GOT3 (cell line): ENCODE data around the gene CXCL11.
A peak's percentile ranks its signal among the peaks of the same experiment; 100 is the strongest.
"Not testable (repeated sequence)": the region's sequence is repeated elsewhere in the genome, so short reads cannot be mapped to it uniquely, and the experiment has no call there.

Source experiments
- DNase-seq: peaks from one replicate; lab custom pipeline; 2025; ENCODE audit warnings: mixed read lengths; lab: John Stamatoyannopoulos, UW

Gene CXCL11

DNA sequence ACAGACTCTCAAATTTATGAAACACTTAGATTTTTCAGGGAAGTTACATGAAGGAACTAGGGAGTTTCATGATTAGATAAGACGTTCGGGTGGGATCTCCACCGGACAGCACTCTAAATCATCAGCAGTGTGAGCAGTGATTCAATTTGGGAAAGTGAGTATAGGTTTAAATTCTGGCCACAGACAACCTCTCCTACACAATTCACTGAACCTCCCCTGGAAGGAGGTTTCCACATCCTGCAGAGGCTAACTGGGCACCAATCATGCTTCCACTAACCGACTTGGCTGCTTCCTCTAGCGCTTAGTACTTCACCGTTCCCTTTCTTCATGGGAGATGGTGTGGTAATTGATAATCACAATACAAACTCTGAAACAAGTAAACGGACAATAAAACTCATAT lies 34.2 kb downstream of the CXCL11 start:
- DNase-seq = no peak

DNA sequence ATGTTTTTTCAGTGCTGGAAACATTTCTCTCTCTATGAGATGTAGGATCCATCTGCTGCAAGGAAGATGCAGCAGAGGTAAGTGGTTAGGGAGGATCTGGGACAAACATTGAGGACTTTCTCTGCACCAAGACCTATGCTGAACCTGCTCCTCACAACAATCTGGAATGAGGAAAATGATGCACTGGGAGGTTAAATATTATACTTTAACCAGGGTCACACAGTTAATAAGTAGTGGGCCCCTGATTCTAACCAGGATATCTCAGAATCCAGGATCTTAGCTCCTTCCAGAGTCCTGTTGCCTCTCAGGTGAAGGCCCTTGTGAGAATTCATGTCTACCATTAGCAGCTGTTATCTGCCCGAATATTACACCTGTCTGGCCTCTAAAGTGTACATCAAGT lies 35.6 kb downstream of the CXCL11 start:
- DNase-seq = no peak

DNA sequence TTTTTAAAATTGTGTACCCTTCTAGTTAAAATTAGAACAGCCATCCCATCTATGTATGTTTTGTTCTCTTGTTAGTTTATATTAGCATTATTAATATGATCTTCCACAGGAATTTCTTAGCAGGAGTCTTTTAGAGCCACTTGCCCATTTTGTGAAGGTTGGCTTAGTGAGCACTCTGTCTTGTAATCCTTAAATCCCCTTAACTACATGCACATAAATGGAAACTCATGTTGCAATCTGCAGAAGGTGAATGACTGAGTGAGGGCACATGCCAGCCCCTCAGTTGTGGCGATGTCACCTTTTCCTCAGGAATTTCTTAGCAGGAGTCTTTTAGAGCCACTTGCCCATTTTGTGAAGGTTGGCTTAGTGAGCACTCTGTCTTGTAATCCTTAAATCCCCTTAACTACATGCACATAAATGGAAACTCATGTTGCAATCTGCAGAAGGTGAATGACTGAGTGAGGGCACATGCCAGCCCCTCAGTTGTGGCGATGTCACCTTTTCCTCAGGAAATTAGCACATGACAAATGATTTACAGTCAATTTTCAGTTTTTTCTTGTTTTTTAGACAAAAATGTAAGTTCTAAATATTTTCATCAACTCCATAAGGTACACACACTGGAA lies 37.2 kb downstream of the CXCL11 start:
- not testable (repeated sequence) for DNase-seq

DNA sequence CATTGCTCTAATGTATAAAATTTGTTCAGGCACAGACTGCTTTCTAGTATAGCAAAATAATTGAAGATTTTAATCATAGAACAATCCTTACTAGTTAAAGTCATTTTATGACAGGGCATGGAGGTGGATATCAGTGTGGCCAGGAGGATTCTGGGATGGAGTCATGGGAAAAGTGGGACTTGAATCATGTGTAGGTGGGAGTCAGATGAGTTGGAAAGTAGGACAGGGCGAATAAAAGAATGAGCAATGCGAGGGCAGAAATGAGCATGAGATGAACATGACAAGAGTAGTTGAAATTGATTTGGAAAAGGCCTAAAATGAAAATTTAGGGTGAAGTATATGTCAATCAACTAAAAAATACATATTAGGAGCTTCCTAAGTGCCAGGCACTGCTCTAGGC lies 37.9 kb downstream of the CXCL11 start:
- no peak for DNase-seq

DNA sequence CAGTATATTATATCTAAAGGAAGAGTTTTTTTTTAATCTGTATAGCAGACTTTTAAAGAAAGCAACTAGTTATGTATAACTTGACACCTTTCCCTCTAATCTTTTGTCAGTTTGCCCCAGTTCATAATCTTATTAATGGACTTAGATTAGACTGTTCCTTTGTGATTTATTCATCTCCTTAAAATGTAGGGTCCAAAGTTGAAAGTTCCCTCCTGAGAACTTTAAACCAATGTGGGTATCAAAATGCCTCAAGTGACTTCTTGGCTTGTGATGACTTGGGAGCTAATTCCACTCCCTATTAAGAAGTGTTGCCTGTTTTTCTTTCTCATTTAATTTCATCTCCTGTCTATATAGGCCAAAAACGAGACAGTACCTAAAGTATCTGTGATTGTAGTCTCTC lies 38.8 kb downstream of the CXCL11 start:
- no peak for DNase-seq

DNA sequence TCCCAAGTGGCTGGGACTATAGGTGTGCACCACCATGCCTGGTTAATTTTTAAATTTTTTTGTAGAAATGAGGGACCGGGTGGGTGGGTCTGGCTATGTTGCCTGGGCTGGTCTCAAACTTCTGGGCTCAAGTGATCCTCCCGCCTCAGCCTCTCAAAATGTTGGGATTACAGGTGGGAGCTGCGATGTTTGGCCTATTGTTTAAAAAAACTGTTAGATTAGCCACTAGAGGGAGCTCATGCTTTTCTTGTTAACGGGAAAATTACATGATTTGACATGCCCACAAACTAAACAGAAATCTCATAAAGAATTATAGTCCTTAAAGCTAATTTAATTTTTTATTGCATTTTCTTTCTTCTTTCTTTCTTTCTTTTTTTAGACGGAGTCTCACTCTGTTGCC lies 40.1 kb downstream of the CXCL11 start:
- DNase-seq = no peak

DNA sequence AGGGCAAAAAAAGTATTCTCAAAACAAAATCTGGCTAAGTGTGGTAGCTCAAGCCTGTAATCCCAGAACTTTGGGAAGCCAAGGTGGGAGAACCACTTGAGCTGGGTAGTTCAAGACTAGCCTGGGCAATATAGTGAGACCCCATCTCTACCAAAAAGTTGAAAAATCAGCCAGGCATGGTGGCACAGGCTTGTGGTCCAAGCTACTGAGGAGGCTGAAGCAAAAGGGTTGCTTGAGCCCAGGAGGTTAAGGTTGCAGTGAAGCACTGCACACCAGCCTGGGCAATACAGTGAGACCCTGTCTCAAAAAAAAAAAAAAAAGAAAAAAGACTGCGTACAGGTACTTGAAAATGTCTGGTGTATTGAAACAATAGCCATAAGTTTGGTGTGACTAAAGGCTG lies 43.4 kb downstream of the CXCL11 start:
- DNase-seq = no peak

DNA sequence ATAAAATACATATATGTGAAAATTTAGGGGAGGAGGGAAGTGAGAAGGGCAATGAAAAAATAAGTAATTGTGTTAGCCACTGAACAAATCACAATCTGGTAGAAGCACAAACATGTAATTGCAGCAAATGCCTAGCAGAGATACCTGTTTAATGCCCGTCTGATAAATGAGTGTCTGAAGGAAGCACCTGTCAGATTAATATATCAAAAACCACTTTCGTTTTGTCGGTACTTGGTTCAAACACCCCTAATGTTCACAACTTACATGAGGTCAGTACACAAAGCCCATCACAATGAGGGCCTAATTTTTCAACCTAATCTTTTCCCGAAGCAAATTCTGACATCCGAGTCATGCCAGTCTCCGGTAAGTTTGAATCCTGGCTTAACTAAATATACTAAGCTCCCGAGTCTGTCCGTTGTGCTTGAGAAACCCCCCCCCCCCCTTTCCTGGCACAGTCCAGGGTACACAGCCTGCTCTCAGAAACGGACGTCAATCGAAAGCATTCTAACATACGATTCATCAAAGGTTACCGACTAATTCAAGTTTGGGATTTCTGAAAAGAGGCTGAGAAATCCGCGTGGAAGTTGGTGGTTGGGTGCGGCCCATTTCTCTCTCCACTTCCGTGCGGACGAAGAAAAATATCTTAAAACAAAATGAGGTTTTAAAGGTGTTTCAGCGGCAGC lies 45.9 kb downstream of the CXCL11 start:
- no peak for DNase-seq

DNA sequence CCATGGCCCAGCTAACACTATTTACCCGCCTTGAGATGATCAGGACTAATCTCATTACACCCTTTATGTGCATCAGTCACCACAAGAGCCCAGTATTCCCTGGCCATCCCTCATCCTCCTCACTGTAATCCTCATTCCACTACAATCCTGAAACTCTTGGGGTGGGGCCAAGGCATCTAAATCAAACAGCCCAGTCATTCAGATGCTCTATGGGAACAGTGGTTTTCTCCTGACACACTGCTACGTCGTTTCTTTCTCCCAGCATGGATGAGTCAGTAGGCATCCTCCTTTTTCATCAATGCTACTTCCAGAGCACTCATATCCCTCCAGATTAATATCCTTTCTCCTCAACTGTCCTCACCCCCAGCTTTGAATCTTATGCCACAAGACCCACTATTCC lies 50.8 kb downstream of the CXCL11 start:
- peak; percentile 16 for DNase-seq
